ENCODE measurements around the gene TRIO. TPM values are rescaled to one million over a fixed set of nuclear protein-coding genes. Genes with fewer than 3 reads are reported as not detected.

Gene TRIO
- total and polyA plus RNA-seq, 10 of the 15 experiments (the other 5 are each of a cell fraction or from before 2014, with no cell fraction given) = 5.1 to 96.4 (median 44.6) TPM

DNA sequence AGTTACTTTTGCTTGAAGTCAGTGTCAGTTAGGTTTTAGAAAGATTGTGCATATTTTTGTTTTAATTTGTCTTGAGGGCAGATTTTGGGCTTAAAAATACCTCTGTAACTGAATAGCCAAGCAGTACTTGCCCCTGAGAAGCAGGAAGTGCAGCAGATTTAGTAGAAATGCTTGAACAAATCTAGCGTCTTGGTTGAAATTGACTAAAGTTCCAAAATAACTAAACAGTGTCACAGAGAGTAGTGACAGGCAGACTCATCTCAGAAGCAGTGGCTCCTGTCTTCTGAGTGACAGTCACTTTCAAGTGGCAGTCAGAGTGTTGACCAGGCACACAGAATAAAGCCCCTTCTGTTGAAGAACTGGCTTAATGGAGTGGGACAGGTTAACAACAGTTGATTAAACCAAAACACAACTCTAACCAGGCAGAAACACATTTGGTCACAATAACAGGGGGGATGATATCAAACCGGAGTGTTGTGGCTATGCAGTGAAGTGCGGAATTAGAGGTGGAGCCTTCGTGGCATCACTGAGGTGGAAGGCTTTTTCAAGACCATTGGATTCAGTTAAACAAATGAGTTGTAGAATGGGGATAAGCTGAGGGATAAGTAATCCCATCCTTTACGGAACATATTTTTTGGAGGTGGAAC is 29.1 kb downstream of the TRIO start (continued):
- 0 out of 2 replicates have a peak, but pooled peaks have one; percentile 36 for TF ChIP-seq POLR2AphosphoS5 (IDR thresholded peaks at IDR 0.05; ENCODE audit: low read length)
- TF ChIP-seq SPI1 (IDR thresholded peaks at IDR 0.05; ENCODE audit: borderline replicate concordance, insufficient read depth, low read depth, low read length) = peak; percentile 44; the same call in 1 of the 2 replicates
- 0 out of 4 replicates have a peak, but pooled peaks have one; percentile 13 to 17 for TF ChIP-seq IKZF2 (IDR thresholded peaks at IDR 0.05)
- TF ChIP-seq ZNF274 (IDR thresholded peaks at IDR 0.05; ENCODE audit: insufficient read depth, insufficient read length) = no peak
- TF ChIP-seq JUNB (IDR thresholded peaks at IDR 0.05) = peak; percentile 64
- TF ChIP-seq, protein P1, sequence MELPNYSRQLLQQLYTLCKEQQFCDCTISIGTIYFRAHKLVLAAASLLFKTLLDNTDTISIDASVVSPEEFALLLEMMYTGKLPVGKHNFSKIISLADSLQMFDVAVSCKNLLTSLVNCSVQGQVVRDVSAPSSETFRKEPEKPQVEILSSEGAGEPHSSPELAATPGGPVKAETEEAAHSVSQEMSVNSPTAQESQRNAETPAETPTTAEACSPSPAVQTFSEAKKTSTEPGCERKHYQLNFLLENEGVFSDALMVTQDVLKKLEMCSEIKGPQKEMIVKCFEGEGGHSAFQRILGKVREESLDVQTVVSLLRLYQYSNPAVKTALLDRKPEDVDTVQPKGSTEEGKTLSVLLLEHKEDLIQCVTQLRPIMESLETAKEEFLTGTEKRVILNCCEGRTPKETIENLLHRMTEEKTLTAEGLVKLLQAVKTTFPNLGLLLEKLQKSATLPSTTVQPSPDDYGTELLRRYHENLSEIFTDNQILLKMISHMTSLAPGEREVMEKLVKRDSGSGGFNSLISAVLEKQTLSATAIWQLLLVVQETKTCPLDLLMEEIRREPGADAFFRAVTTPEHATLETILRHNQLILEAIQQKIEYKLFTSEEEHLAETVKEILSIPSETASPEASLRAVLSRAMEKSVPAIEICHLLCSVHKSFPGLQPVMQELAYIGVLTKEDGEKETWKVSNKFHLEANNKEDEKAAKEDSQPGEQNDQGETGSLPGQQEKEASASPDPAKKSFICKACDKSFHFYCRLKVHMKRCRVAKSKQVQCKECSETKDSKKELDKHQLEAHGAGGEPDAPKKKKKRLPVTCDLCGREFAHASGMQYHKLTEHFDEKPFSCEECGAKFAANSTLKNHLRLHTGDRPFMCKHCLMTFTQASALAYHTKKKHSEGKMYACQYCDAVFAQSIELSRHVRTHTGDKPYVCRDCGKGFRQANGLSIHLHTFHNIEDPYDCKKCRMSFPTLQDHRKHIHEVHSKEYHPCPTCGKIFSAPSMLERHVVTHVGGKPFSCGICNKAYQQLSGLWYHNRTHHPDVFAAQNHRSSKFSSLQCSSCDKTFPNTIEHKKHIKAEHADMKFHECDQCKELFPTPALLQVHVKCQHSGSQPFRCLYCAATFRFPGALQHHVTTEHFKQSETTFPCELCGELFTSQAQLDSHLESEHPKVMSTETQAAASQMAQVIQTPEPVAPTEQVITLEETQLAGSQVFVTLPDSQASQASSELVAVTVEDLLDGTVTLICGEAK (IDR thresholded peaks at IDR 0.05; ENCODE audit: borderline replicate concordance) = no peak
- TF ChIP-seq, protein P2, sequence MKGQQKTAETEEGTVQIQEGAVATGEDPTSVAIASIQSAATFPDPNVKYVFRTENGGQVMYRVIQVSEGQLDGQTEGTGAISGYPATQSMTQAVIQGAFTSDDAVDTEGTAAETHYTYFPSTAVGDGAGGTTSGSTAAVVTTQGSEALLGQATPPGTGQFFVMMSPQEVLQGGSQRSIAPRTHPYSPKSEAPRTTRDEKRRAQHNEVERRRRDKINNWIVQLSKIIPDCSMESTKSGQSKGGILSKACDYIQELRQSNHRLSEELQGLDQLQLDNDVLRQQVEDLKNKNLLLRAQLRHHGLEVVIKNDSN (IDR thresholded peaks at IDR 0.05; ENCODE audit: borderline replicate concordance, extremely low read length, insufficient read depth, low read depth, low read length) = no peak
- TF ChIP-seq, protein P3, sequence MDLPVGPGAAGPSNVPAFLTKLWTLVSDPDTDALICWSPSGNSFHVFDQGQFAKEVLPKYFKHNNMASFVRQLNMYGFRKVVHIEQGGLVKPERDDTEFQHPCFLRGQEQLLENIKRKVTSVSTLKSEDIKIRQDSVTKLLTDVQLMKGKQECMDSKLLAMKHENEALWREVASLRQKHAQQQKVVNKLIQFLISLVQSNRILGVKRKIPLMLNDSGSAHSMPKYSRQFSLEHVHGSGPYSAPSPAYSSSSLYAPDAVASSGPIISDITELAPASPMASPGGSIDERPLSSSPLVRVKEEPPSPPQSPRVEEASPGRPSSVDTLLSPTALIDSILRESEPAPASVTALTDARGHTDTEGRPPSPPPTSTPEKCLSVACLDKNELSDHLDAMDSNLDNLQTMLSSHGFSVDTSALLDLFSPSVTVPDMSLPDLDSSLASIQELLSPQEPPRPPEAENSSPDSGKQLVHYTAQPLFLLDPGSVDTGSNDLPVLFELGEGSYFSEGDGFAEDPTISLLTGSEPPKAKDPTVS (IDR thresholded peaks at IDR 0.05; ENCODE audit: low read depth, low read length) = no peak
- TF ChIP-seq WRNIP1 (IDR thresholded peaks at IDR 0.05; ENCODE audit: borderline replicate concordance, low read depth, low read length) = no peak
- peak; percentile 10 for TF ChIP-seq SIX5 (IDR thresholded peaks at IDR 0.05; ENCODE audit: low read depth, low read length, severe bottlenecking)
- no peak for TF ChIP-seq BHLHE40 (IDR thresholded peaks at IDR 0.05; ENCODE audit: borderline replicate concordance in 1 of 2, low read depth in 2 of 2, low read length in 1 of 2)
- TF ChIP-seq, protein P4, sequence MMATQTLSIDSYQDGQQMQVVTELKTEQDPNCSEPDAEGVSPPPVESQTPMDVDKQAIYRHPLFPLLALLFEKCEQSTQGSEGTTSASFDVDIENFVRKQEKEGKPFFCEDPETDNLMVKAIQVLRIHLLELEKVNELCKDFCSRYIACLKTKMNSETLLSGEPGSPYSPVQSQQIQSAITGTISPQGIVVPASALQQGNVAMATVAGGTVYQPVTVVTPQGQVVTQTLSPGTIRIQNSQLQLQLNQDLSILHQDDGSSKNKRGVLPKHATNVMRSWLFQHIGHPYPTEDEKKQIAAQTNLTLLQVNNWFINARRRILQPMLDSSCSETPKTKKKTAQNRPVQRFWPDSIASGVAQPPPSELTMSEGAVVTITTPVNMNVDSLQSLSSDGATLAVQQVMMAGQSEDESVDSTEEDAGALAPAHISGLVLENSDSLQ (IDR thresholded peaks at IDR 0.05) = peak; percentile 96
- TF ChIP-seq KLF5 (IDR thresholded peaks at IDR 0.05; ENCODE audit: partially characterized antibody) = no peak
- peak; percentile 63; the same call in 1 of the 2 replicates for TF ChIP-seq MTA3 (IDR thresholded peaks at IDR 0.05; ENCODE audit: borderline replicate concordance, low read length)
